HCT116 (cell line): ENCODE results near the gene NFATC3. TPM values are rescaled to one million over a fixed set of nuclear protein-coding genes. Genes with fewer than 3 reads are reported as not detected.

Source experiments
- ATAC-seq: fragments of 200-7000 bp; cut with Tn5 transposase; 2 replicates; pipeline ENCODE4 v1.9.1; 2020; ENCODE audit warnings: mild to moderate bottlenecking, moderate library complexity
- BruUV-seq: library from RNA; stranded (reverse); fragments of 400-500 nt; replicated peaks from 2 replicates; lab custom pipeline; 2021; lab: Mats Ljungman, UMichigan
- CTCF ChIA-PET: fragments of 300-600 bp; sonication (Branson Sonifier 250); formaldehyde crosslinking; loops from one replicate; lab custom pipeline; 2021; ENCODE audit warnings: antibody characterized with exemption; lab: Charles Lee
- POLR2A ChIA-PET: fragments of 300-600, 350-600 bp; sonication (Branson Sonifier 250); formaldehyde crosslinking; loops from one replicate; lab custom pipeline; 2021; ENCODE audit warnings: antibody characterized with exemption; lab: Charles Lee
- RAD21 ChIA-PET, 2 experiments: fragments of 300-600 bp; sonication (Branson Sonifier 250); formaldehyde crosslinking; loops; one replicate each; lab custom pipeline; 2023; ENCODE audit warnings: low total read pairs in 2 of 2; ENCODE audit not compliant: uncharacterized antibody in 2 of 2, unreplicated experiment in 2 of 2, low non-redundant PET in 1 of 2; lab: Charles Lee
- DNase-seq: peaks from one replicate; pipeline ENCODE4 v3.0.0-alpha.2; 2010; ENCODE audit warnings: low read depth, low spot score
- H2AFZ ChIP-seq: fragments of 200-600 bp; shearing (Covaris generic), sonication (generic); 2 replicates; pipeline ENCODE4 v1.6.1; 2017; ENCODE audit warnings: low read depth, mixed run types, mixed read lengths, antibody characterized with exemption, low read length; ENCODE audit not compliant: poor library complexity, severe bottlenecking
- H3K27ac ChIP-seq: 2 replicates; pipeline ENCODE4 v1.5.1; 2012; ENCODE audit warnings: low read depth, low read length
- H3K27me3 ChIP-seq: fragments of 200-600 bp; sonication (generic); 2 replicates; pipeline ENCODE4 v1.6.1; 2016; ENCODE audit warnings: mixed run types, low read length, mixed read lengths; ENCODE audit not compliant: insufficient read depth
- H3K36me3 ChIP-seq, 2 experiments: fragments of 200-500 bp in 1 of 2; fragments of 200-600 bp in 1 of 2; sonication (Bioruptor generic) in 1 of 2; sonication (generic) in 1 of 2; 2 replicates each; pipeline versions ENCODE4 v1.5.1 to v1.6.1; 2014 to 2016; ENCODE audit warnings: low read length in 2 of 2, inconsistent platforms in 1 of 2, mixed read lengths in 1 of 2, mixed run types in 1 of 2; ENCODE audit not compliant: insufficient read depth in 2 of 2, control insufficient read depth in 1 of 2
- H3K4me1 ChIP-seq, 2 experiments: fragments of 200-600 bp in 1 of 2; sonication (generic) in 1 of 2; 2 replicates each; pipeline versions ENCODE4 v1.5.1 to v1.6.1; 2012 to 2017; ENCODE audit warnings: low read length in 2 of 2, inconsistent platforms in 1 of 2, mild to moderate bottlenecking in 1 of 2, mixed read lengths in 1 of 2, mixed run types in 1 of 2, moderate library complexity in 1 of 2; ENCODE audit not compliant: insufficient read depth in 2 of 2, control insufficient read depth in 1 of 2
- H3K4me2 ChIP-seq: fragments of 200-600 bp; sonication (generic); 2 replicates; pipeline ENCODE4 v1.6.1; 2017; ENCODE audit warnings: mixed run types, low read length, mixed read lengths
- H3K4me3 ChIP-seq, 2 experiments: fragments of 200-600 bp in 1 of 2; sonication (generic) in 1 of 2; replicated peaks in 1 of 2; 2 replicates each; pipeline ENCODE4 v1.5.1; 2011 to 2016; ENCODE audit warnings: low read length in 2 of 2, control low read depth in 1 of 2, low read depth in 1 of 2, mild to moderate bottlenecking in 1 of 2, mixed read lengths in 1 of 2, mixed run types in 1 of 2
- H3K79me2 ChIP-seq: fragments of 200-600 bp; sonication (generic); 2 replicates; pipeline ENCODE4 v1.6.1; 2017; ENCODE audit warnings: mild to moderate bottlenecking, mixed run types, low read length, moderate library complexity, mixed read lengths; ENCODE audit not compliant: insufficient read depth
- H3K9ac ChIP-seq: fragments of 200-600 bp; sonication (generic); 2 replicates; pipeline ENCODE4 v1.6.1; 2016; ENCODE audit warnings: low read length, mixed read lengths
- H3K9me2 ChIP-seq: fragments of 200-600 bp; sonication (generic), shearing (Covaris generic); 2 replicates; pipeline ENCODE4 v1.6.1; 2017; ENCODE audit warnings: mixed run types, mild to moderate bottlenecking, moderate library complexity; ENCODE audit not compliant: insufficient read depth
- H3K9me3 ChIP-seq, 2 experiments: fragments of 200-500 bp in 1 of 2; fragments of 200-600 bp in 1 of 2; sonication (Bioruptor generic) in 1 of 2; sonication (generic) in 1 of 2; 2 replicates each; pipeline ENCODE4 v1.6.1; 2014 to 2017; ENCODE audit warnings: low read length in 2 of 2, mixed read lengths in 2 of 2, inconsistent platforms in 1 of 2, low read depth in 1 of 2, mild to moderate bottlenecking in 1 of 2, mixed run types in 1 of 2, moderate library complexity in 1 of 2; ENCODE audit not compliant: control insufficient read depth in 1 of 2, insufficient read depth in 1 of 2
- H4K20me1 ChIP-seq: fragments of 200-600 bp; sonication (generic), shearing (Covaris generic); 2 replicates; pipeline ENCODE4 v1.6.1; 2017; ENCODE audit warnings: mixed run types, mild to moderate bottlenecking, moderate library complexity; ENCODE audit not compliant: insufficient read depth
- CBX3 ChIP-seq: IDR thresholded peaks from 2 replicates; pipeline ENCODE4 v1.6.1; 2012; ENCODE audit warnings: low read depth
- ELF1 ChIP-seq: IDR thresholded peaks from 2 replicates; pipeline ENCODE4 v1.6.1; 2012; ENCODE audit warnings: low read depth, borderline replicate concordance
- EZH2 ChIP-seq: fragments of 200-600 bp; sonication (generic); IDR thresholded peaks from 2 replicates; pipeline ENCODE4 v1.6.1; 2017; ENCODE audit warnings: antibody characterized with exemption, mixed run types
- EZH2phosphoT487 ChIP-seq: fragments of 200-600 bp; IDR thresholded peaks from 2 replicates; pipeline ENCODE4 v1.6.1; 2018; ENCODE audit warnings: antibody characterized with exemption, borderline replicate concordance
- FOSL1 ChIP-seq: IDR thresholded peaks from 2 replicates; pipeline ENCODE4 v1.6.1; 2012; ENCODE audit warnings: low read depth
- JUND ChIP-seq: IDR thresholded peaks from 2 replicates; pipeline ENCODE4 v1.6.1; 2012
- POLR2A ChIP-seq: IDR thresholded peaks from 2 replicates; pipeline ENCODE4 v1.7.0; 2011; ENCODE audit warnings: borderline replicate concordance; ENCODE audit not compliant: insufficient read depth, insufficient read length; ENCODE audit errors: extremely low read depth
- REST ChIP-seq: IDR thresholded peaks from 2 replicates; pipeline ENCODE4 v1.6.1; 2012; ENCODE audit warnings: low read depth
- SIN3A ChIP-seq: IDR thresholded peaks from 2 replicates; pipeline ENCODE4 v1.6.1; 2012; ENCODE audit warnings: low read depth
- SP1 ChIP-seq: IDR thresholded peaks from 2 replicates; pipeline ENCODE4 v1.6.1; 2012; ENCODE audit warnings: low read depth
- SRF ChIP-seq: IDR thresholded peaks from 2 replicates; pipeline ENCODE4 v1.6.1; 2012; ENCODE audit warnings: low read depth
- TCF7L2 ChIP-seq: IDR thresholded peaks from 2 replicates; pipeline ENCODE4 v1.7.0; 2011; ENCODE audit warnings: borderline replicate concordance, inconsistent platforms; ENCODE audit not compliant: insufficient read depth, insufficient read length; ENCODE audit errors: extremely low read depth
- YY1 ChIP-seq: IDR thresholded peaks from 2 replicates; pipeline ENCODE4 v1.6.1; 2011; ENCODE audit warnings: low read length, low read depth, moderate library complexity, mild to moderate bottlenecking; ENCODE audit not compliant: insufficient replicate concordance; ENCODE audit errors: extremely low read depth
- ZFX ChIP-seq: fragments of 450-650 bp; IDR thresholded peaks from 2 replicates; pipeline ENCODE4 v1.6.1; 2017
- intact Hi-C: fragments of 100-400 bp; cut with micrococcal nuclease; formaldehyde crosslinking; loops from 2 replicates; pipeline ENCODE4 v1.10.0; 2022
- total RNA-seq: library from RNA; stranded (reverse); gene quantifications from one replicate; pipeline ENCODE4 v1.2.1, GENCODE V29; 2021; ENCODE audit not compliant: unreplicated experiment
- TF ChIP-seq, protein P1 (sequence below), 3 experiments: fragments of 200-600 bp in 1 of 3; sonication (generic) in 1 of 3; IDR thresholded peaks in 2 of 3; conservative IDR thresholded peaks in 1 of 3; 2 replicates each; pipeline ENCODE4 v1.5.1; 2012 to 2017; ENCODE audit warnings: low read depth in 2 of 3, low read length in 2 of 3, antibody characterized with exemption in 1 of 3, borderline replicate concordance in 1 of 3, control low read depth in 1 of 3, mild to moderate bottlenecking in 1 of 3, mixed read lengths in 1 of 3, mixed run types in 1 of 3, moderate library complexity in 1 of 3; ENCODE audit not compliant: insufficient read depth in 1 of 3
- TF ChIP-seq, protein P2 (sequence below): IDR thresholded peaks from 2 replicates; pipeline ENCODE4 v1.6.1; 2011; ENCODE audit warnings: mild to moderate bottlenecking, low read length, moderate library complexity; ENCODE audit not compliant: insufficient replicate concordance; ENCODE audit errors: extremely low read depth

NFATC3 gene
- total RNA-seq, 1 experiment from 2014 or later: 25.6 TPM

GRCh38 chr16:68072038-68072695 lies 13.0 kb upstream of the NFATC3 start:
- TF ChIP-seq POLR2A (no peak), YY1 (no peak), SRF (no peak), EZH2 (no peak), ELF1 (no peak), CBX3 (no peak), REST (no peak), ZFX (no peak), TCF7L2 (no peak), JUND (no peak), SP1 (no peak), SIN3A (no peak), FOSL1 (no peak), EZH2phosphoT487 (no peak)
- TF ChIP-seq, protein P1, sequence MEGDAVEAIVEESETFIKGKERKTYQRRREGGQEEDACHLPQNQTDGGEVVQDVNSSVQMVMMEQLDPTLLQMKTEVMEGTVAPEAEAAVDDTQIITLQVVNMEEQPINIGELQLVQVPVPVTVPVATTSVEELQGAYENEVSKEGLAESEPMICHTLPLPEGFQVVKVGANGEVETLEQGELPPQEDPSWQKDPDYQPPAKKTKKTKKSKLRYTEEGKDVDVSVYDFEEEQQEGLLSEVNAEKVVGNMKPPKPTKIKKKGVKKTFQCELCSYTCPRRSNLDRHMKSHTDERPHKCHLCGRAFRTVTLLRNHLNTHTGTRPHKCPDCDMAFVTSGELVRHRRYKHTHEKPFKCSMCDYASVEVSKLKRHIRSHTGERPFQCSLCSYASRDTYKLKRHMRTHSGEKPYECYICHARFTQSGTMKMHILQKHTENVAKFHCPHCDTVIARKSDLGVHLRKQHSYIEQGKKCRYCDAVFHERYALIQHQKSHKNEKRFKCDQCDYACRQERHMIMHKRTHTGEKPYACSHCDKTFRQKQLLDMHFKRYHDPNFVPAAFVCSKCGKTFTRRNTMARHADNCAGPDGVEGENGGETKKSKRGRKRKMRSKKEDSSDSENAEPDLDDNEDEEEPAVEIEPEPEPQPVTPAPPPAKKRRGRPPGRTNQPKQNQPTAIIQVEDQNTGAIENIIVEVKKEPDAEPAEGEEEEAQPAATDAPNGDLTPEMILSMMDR (IDR thresholded peaks at IDR 0.05 in 2 of 3, conservative IDR thresholded peaks at IDR 0.05 in 1 of 3; ENCODE audit: borderline replicate concordance in 1 of 3, insufficient read depth in 1 of 3, low read depth in 2 of 3, low read length in 2 of 3): no peak
- TF ChIP-seq, protein P2, sequence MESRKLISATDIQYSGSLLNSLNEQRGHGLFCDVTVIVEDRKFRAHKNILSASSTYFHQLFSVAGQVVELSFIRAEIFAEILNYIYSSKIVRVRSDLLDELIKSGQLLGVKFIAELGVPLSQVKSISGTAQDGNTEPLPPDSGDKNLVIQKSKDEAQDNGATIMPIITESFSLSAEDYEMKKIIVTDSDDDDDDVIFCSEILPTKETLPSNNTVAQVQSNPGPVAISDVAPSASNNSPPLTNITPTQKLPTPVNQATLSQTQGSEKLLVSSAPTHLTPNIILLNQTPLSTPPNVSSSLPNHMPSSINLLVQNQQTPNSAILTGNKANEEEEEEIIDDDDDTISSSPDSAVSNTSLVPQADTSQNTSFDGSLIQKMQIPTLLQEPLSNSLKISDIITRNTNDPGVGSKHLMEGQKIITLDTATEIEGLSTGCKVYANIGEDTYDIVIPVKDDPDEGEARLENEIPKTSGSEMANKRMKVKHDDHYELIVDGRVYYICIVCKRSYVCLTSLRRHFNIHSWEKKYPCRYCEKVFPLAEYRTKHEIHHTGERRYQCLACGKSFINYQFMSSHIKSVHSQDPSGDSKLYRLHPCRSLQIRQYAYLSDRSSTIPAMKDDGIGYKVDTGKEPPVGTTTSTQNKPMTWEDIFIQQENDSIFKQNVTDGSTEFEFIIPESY: no peak
- Histone ChIP-seq H3K9me3 (no peaks in the 10 kb centered on the region), H4K20me1 (no peaks in the 10 kb centered on the region), H3K27ac (no peak overlapping the region), H3K4me2 (no peak overlapping the region), H3K4me1 (peaks cover 0 to 5% of the 10 kb centered on the region in 2 experiments; a peak in 1 of 4 replicates), H3K9ac (no peak overlapping the region), H2AFZ (no peak overlapping the region), H3K36me3 (peaks cover 16 to 26% of the 10 kb centered on the region in 2 experiments; a peak in 3 of 4 replicates), H3K4me3 (no peak overlapping the region), H3K79me2 (no peaks in the 10 kb centered on the region), H3K9me2 (no peaks in the 10 kb centered on the region), H3K27me3 (no peaks in the 10 kb centered on the region)
- POLR2A ChIA-PET: no interaction called here
- no TSS peak for BruUV-seq
- RAD21 ChIA-PET: interaction anchor here in 1 of 2 experiments (0.5 kb wide), 1 partner anchor 333 kb away, joined by 3 read pairs; no protein-coding TSS in a partner anchor
- ATAC-seq: peak; percentile 57
- CTCF ChIA-PET: interaction anchor here (0.6 to 1.0 kb wide), 2 partner anchors 11 to 385 kb away, joined by 3 to 4 read pairs; no protein-coding TSS in a partner anchor
- intact Hi-C loops: no loop called here
- no peak for DNase-seq
